ENCODE results near the gene TSKS. TPM values are rescaled to one million over a fixed set of nuclear protein-coding genes. Genes with fewer than 3 reads are reported as not detected.

TSKS gene, protein sequence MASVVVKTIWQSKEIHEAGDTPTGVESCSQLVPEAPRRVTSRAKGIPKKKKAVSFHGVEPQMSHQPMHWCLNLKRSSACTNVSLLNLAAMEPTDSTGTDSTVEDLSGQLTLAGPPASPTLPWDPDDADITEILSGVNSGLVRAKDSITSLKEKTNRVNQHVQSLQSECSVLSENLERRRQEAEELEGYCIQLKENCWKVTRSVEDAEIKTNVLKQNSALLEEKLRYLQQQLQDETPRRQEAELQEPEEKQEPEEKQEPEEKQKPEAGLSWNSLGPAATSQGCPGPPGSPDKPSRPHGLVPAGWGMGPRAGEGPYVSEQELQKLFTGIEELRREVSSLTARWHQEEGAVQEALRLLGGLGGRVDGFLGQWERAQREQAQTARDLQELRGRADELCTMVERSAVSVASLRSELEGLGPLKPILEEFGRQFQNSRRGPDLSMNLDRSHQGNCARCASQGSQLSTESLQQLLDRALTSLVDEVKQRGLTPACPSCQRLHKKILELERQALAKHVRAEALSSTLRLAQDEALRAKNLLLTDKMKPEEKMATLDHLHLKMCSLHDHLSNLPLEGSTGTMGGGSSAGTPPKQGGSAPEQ
- total RNA-seq = 1.3 and 2.0 TPM in 2 replicates

DNA sequence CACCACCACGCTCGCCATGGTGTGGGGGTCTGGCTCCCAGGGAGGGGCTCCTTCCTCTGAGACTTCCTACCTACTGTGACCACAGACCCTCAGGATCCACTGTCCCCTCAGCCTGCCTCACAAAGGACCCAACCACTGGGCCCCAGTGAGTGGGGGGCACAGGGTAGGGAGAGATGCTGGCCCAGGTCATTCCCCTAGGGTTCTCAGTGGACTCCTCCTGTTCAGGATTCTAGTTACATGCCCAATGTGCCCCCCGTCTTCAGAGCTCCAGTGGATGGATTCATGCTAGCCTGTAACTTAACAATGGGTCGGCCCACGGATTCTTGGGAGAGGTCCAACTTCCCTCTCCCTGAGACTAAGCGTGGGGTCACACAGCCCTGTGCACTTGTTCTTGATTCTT is at the start of gene TSKS:
TSKS (minus strand) TSS at position 77 of the 400 bp plus-strand sequence; CDS start at position 18, 59 bp downstream.
- Mint-ChIP-seq H3K9me3 (no peaks in the 10 kb centered on the region), H3K36me3 (ENCODE audit: low read depth) (no peaks in the 10 kb centered on the region)
- DNase-seq (ENCODE audit: low spot score) = no peak

DNA sequence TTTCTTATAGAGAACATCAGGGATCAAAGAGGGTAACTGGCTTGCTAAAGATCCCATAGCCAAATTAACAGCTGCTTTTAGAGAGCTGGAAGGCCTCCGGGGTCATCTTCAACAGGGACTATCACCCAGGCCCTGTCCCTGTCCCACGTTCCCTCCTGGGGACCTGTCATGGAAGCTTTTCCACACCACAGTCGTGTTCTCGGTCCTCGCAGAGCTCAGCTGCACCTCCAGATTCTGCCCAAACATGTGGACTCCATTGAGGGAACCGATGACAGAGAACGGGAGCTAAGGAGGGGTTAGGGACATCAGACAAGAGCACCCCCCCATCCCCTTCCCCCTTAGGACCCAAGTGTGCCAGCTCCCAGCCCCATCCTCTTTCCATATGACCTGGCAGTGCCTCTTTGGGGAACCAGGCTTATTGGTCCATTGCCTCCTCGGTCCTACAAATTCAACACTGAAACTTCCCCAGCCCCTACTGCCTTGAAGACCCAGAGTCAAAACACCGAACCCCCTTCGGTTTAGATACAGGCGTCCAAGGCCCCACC is 49.4 kb upstream of the TSKS start:
- intact Hi-C loops (cut with micrococcal nuclease) = loop anchor here (2.0 to 10.0 kb wide), 5 partner anchors 96 to 315 kb away; partner anchors contain the start of genes PRMT1, PRR12 and RPS11
- H3K36me3 Mint-ChIP-seq (ENCODE audit: low read depth) = peaks cover 7% of the 10 kb centered on the region
- no peaks in the 10 kb centered on the region for H3K9me3 Mint-ChIP-seq
- DNase-seq (ENCODE audit: low spot score) = no peak
- H3K27ac Mint-ChIP-seq = peak overlapping the region; percentile 95
- no peaks in the 10 kb centered on the region for H3K27me3 Mint-ChIP-seq (ENCODE audit: insufficient read depth)
- H3K4me3 Mint-ChIP-seq = peak overlapping the region; percentile 92
- H3K4me1 Mint-ChIP-seq (ENCODE audit: low read depth) = peaks cover 43% of the 10 kb centered on the region

More for the DNA sequence above, at the start of gene TSKS:
- H3K27me3 Mint-ChIP-seq (ENCODE audit: insufficient read depth) = peaks cover 2% of the 10 kb centered on the region
- peak within 1 kb of the TSS; percentile 73 for H3K27ac Mint-ChIP-seq
- no peak within 1 kb of the TSS for H3K4me3 Mint-ChIP-seq
- intact Hi-C loops (cut with micrococcal nuclease) = no loop called here
- H3K4me1 Mint-ChIP-seq (ENCODE audit: low read depth) = peaks cover 19% of the 10 kb centered on the region

DNA sequence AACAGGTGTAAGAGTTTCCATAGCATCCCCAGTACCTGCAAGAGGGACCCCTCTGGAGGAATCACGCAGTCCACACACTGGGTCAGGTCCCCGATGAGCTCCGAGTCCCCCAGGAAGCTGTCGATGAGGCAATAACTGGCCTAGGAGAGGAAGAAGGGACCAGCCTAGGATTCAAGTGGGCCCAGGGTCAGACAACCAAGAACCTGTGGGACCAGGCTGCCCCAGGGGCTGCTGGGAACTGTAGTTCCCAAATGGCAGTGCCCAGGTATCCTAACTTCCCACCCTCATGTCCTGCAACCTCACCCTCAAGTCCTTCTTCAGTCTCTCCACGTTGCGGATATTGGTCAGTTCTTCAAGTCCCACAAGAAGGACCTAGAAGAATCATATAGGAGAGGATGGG is 48.2 kb upstream of the TSKS start:
- Mint-ChIP-seq H3K27me3 (ENCODE audit: insufficient read depth) (no peaks in the 10 kb centered on the region), H3K36me3 (ENCODE audit: low read depth) (peaks cover 8% of the 10 kb centered on the region), H3K4me3 (peak overlapping the region; percentile 39), H3K4me1 (ENCODE audit: low read depth) (peaks cover 42% of the 10 kb centered on the region), H3K27ac (no peak overlapping the region), H3K9me3 (no peaks in the 10 kb centered on the region)
- intact Hi-C loops (cut with micrococcal nuclease) = loop anchor here (5.0 to 10.0 kb wide), 3 partner anchors 173 to 314 kb away; partner anchors contain the start of genes PRR12 and RPS11
- no peak for DNase-seq (ENCODE audit: low spot score)

DNA sequence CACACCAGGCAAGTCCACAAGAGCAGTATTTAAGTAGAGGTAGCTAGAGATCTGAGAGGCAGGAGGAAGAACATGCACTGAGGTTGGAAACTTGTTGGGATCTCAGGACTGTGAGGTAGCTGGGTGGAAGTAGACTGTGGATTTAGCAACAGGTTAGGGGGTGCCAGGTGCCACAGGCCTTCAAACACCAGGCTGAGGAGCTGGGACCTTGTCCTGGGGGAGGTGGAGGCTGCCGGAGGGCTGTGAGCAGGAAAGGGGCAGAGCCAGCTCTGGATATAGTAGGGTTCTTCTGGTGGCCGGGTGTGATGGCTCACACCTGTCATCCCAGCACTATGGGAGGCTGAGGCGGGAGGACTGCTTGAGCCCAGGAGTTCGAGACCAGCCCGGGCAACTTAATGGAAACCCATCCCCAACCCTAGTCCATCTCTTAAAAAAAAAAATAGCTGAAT is 46.9 kb upstream of the TSKS start:
- DNase-seq (ENCODE audit: low spot score) = no peak
- Mint-ChIP-seq H3K36me3 (ENCODE audit: low read depth) (peaks cover 10% of the 10 kb centered on the region), H3K27ac (peak overlapping the region; percentile 43), H3K9me3 (no peaks in the 10 kb centered on the region), H3K4me3 (peak overlapping the region; percentile 68), H3K27me3 (ENCODE audit: insufficient read depth) (no peaks in the 10 kb centered on the region), H3K4me1 (ENCODE audit: low read depth) (peaks cover 42% of the 10 kb centered on the region)
- intact Hi-C loops (cut with micrococcal nuclease) = loop anchor here (5.0 to 10.0 kb wide), 3 partner anchors 175 to 313 kb away; partner anchors contain the start of genes PRR12 and RPS11

DNA sequence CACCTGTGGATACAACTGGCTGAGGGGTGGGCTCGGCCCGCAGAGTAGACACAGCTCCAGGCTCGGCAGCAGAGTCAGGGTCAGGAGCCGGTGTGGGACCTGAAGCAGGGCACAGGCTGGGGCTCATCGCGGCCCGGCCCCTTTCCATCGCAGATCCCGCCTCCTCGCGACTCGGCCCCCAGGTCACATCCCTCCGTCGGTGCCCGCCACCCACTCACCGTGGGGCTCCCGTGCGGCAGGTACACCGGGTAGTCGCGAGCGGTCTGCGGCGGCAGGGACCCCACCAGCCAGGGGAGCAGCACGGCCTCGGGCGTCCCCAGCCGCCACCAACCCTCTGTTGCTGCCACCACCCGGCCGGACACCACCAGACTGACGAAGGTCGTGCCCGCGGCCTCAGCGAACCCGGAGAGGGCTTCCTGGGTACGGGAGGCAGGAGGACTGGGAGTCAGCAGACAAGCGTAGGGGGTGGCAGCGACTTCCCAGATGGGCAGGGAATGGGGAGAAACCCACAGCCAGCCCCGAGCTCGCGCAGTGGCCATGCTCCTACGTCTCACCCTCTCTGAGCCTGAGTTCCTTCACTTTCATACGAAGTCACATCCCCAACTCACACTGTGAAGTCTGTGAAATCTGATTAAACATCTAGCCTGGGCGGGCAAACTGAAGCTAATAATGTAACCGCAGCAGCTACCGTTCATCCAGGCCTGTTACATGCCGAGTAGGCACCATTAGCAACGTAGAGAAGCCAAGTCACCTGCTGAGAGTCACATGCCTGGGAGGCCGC is 46.2 kb upstream of the TSKS start:
- peaks cover 10% of the 10 kb centered on the region for H3K36me3 Mint-ChIP-seq (ENCODE audit: low read depth)
- no peaks in the 10 kb centered on the region for H3K27me3 Mint-ChIP-seq (ENCODE audit: insufficient read depth)
- DNase-seq (ENCODE audit: low spot score) = peak; percentile 38
- H3K4me1 Mint-ChIP-seq (ENCODE audit: low read depth) = peaks cover 42% of the 10 kb centered on the region
- H3K4me3 Mint-ChIP-seq = peak overlapping the region; percentile 85
- intact Hi-C loops (cut with micrococcal nuclease) = no loop called here
- H3K27ac Mint-ChIP-seq = peak overlapping the region; percentile 77
- no peaks in the 10 kb centered on the region for H3K9me3 Mint-ChIP-seq

DNA sequence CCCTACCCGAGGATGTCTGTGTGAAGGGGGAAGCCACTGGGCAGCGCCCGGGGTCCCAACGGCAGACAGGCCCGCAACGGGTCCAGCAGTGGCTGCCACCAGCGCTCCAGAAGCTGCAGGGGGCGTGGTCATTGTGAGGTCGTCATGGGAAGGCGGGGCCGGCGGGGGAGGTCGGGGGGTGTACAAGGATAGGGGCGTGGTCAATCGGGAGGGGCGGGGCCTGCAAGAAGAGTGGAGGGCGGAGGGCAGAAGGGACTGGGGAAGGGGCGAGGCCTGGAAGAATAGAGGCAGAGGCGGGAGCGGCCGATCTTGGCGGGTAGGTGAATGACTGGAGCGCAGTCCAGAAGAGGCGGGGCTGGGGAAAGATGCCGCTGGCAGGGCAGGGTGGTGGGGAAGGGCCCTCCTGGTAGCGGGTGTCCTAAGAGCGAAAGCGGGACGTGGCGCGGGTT is 45.6 kb upstream of the TSKS start:
- Mint-ChIP-seq H3K9me3 (no peaks in the 10 kb centered on the region), H3K27ac (peak overlapping the region; percentile 77), H3K4me3 (peak overlapping the region; percentile 85), H3K27me3 (ENCODE audit: insufficient read depth) (no peaks in the 10 kb centered on the region), H3K36me3 (ENCODE audit: low read depth) (peaks cover 10% of the 10 kb centered on the region), H3K4me1 (ENCODE audit: low read depth) (peaks cover 42% of the 10 kb centered on the region)
- peak; percentile 73 for DNase-seq (ENCODE audit: low spot score)
- intact Hi-C loops (cut with micrococcal nuclease) = loop anchor here (1.0 kb wide), 1 partner anchor 42 kb away; no protein-coding TSS in a partner anchor

DNA sequence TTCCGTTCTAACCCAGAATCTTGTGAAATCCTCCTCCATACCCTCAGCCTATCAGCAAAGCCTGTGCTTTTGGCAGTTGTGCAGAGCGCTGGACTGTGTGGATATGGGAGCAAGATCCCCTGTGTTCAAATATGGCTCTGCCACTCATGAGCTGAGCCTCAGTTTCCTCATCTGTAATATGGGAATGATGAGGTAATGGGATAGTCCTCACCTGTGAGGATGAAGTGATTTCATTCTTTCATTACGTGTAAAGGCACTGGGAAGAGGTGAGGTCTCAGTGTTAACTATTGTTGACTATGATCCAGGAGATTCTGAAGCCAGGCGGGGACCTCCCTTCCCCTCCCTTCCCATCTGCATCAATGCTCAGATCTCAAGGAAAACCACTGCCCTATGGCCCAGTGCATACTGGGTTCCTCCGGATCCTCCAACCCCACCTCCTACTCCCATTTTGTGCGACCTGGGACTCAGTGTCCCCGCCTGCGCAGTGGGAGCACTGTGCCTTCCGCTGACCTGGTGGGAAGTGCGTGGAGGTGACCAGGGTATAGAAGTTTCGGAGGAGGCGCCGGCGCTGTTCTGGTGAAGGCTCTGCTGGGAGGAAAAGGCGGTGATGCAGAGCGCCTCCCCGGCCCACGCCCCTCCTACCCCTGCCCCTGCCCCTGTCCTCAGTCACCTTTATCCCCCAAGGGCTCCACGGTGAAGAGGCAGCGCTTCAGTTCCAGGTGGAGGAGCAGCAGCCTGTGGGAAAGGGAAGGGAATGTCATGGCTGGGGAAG is 45.0 kb upstream of the TSKS start:
- Mint-ChIP-seq H3K36me3 (ENCODE audit: low read depth) (peaks cover 16% of the 10 kb centered on the region), H3K4me3 (peak overlapping the region; percentile 51), H3K4me1 (ENCODE audit: low read depth) (peaks cover 36% of the 10 kb centered on the region), H3K27ac (no peak overlapping the region), H3K27me3 (ENCODE audit: insufficient read depth) (no peaks in the 10 kb centered on the region), H3K9me3 (no peaks in the 10 kb centered on the region)
- DNase-seq (ENCODE audit: low spot score) = no peak
- intact Hi-C loops (cut with micrococcal nuclease) = loop anchor here (1.0 kb wide), 1 partner anchor 42 kb away; no protein-coding TSS in a partner anchor

DNA sequence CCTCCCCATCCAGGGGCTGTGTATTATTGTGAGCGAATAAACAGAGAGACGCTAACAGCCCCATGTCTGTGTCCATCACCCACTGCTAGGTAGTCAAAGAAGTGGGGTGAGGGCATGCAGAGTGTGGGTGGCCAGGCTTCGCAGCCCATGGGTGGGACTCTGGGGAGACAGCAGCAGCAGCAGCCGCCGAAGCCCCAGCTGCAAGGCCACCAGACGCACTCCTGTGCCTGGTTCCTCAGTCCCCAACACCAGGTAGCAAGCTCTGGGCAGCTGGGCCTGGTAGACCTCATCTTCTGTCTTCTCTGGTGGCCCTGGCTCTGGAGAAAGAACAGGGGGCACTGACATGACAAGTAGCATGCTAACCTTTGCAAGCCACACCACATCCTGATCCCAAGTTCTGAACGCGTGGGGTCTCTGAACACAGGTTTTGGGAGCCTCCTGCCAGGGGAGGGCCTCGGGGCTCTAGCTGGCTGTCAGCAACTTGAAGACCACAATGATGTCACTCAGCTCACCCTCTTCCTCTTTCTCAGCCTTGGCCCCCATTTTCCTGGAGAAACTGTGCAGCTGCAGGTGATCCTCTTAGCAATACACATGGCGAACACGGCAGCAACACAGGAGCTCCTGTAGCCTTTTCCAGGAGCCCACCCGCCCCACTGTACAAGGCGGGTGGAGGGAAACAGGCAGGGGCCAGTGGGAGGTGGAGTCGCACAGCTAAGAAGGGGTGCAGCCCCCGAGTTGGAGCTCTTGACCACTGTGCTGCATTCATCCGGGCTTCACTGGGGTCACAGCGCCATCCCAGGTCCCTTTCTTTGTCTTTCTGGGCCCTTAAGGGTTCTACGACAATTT is 44.2 kb upstream of the TSKS start:
- peaks cover 28% of the 10 kb centered on the region for H3K4me1 Mint-ChIP-seq (ENCODE audit: low read depth)
- no peak for DNase-seq (ENCODE audit: low spot score)
- H3K9me3 Mint-ChIP-seq = no peaks in the 10 kb centered on the region
- H3K27me3 Mint-ChIP-seq (ENCODE audit: insufficient read depth) = no peaks in the 10 kb centered on the region
- peak overlapping the region; percentile 51 for H3K4me3 Mint-ChIP-seq
- peak overlapping the region; percentile 70 for H3K27ac Mint-ChIP-seq
- H3K36me3 Mint-ChIP-seq (ENCODE audit: low read depth) = peaks cover 19% of the 10 kb centered on the region
- intact Hi-C loops (cut with micrococcal nuclease) = no loop called here

DNA sequence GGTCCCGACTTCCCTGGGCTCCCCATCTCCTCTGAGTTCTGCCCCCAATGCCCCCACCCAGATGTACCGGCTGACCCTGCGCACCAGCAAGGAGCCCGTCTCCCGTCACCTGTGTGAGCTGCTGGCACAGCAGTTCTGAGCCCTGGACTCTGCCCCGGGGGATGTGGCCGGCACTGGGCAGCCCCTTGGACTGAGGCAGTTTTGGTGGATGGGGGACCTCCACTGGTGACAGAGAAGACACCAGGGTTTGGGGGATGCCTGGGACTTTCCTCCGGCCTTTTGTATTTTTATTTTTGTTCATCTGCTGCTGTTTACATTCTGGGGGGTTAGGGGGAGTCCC is 43.5 kb upstream of the TSKS start:
- H3K36me3 Mint-ChIP-seq (ENCODE audit: low read depth) = peaks cover 20% of the 10 kb centered on the region
- H3K9me3 Mint-ChIP-seq = no peaks in the 10 kb centered on the region
- H3K4me1 Mint-ChIP-seq (ENCODE audit: low read depth) = peaks cover 25% of the 10 kb centered on the region
- intact Hi-C loops (cut with micrococcal nuclease) = no loop called here
- H3K4me3 Mint-ChIP-seq = no peak overlapping the region
- DNase-seq (ENCODE audit: low spot score) = no peak
- no peak overlapping the region for H3K27ac Mint-ChIP-seq
- H3K27me3 Mint-ChIP-seq (ENCODE audit: insufficient read depth) = no peaks in the 10 kb centered on the region

DNA sequence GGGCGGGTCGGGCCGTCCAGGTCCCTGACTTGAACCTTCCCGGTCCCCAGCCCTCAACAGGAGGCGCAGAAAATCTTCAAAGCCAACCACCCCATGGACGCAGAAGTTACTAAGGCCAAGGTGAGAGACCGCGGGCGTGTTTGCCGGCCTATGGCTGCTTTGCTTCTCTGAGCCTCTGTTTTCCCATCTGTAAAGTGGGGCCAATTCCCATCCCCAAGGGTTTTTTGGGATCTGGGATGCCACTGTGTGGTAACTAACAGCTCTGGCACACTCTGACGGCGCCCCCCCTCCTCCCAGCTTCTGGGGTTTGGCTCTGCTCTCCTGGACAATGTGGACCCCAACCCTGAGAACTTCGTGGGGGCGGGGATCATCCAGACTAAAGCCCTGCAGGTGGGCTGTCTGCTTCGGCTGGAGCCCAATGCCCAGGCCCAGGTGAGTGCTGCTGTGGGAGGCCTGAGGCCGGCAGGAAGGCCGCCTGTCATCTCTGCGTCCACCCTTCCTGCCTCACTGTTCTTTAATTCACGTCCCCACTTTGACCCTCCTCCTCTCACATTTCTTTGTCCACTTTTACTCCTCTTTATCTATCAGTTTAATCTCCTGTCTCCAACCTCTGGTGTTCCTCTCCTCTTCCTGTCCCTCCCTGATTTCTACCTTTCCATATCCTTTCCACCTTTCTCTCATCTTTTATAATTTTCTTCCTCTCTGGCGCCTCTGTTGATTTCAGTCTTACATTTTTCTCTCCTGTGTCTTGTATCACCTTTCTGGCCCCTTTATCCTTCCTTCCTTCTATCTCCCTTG is 42.9 kb upstream of the TSKS start:
- Mint-ChIP-seq H3K9me3 (no peaks in the 10 kb centered on the region), H3K27ac (no peak overlapping the region), H3K27me3 (ENCODE audit: insufficient read depth) (no peaks in the 10 kb centered on the region), H3K36me3 (ENCODE audit: low read depth) (peaks cover 20% of the 10 kb centered on the region), H3K4me1 (ENCODE audit: low read depth) (peaks cover 25% of the 10 kb centered on the region), H3K4me3 (no peak overlapping the region)
- intact Hi-C loops (cut with micrococcal nuclease) = no loop called here
- no peak for DNase-seq (ENCODE audit: low spot score)

DNA sequence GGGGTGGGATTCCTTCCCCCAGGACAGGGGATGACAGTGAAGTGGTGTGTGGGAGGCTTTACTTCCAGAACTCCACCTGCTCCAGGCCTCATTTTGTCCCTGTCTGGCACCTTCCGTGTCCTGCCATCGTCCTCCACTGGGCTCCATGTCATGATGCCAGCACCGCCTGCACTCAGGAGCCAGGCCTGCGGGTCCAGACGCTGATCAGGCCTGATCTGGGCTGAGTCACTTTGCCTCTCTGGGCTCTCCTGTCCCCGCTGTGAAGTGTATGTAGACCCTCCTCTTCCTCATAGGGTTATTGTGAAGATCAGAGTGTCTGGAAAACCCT is 40.4 kb upstream of the TSKS start:
- H3K4me3 Mint-ChIP-seq = no peak overlapping the region
- H3K27ac Mint-ChIP-seq = no peak overlapping the region
- intact Hi-C loops (cut with micrococcal nuclease) = no loop called here
- no peaks in the 10 kb centered on the region for H3K27me3 Mint-ChIP-seq (ENCODE audit: insufficient read depth)
- peaks cover 12% of the 10 kb centered on the region for H3K4me1 Mint-ChIP-seq (ENCODE audit: low read depth)
- peaks cover 16% of the 10 kb centered on the region for H3K36me3 Mint-ChIP-seq (ENCODE audit: low read depth)
- DNase-seq (ENCODE audit: low spot score) = no peak
- H3K9me3 Mint-ChIP-seq = no peaks in the 10 kb centered on the region

All from activated T-helper 1 cell treated with anti-CD3 and anti-CD28 coated beads, Interleukin-12 subunit alpha, Interleukin-12 subunit beta, Interleukin-2, Interleukin-4 antibody, amounts not matched to agents 30 ng/mL and 10 ng/mL and 1 ng/mL, durations not matched to agents 14 hours and 24 hours and 36 hours (primary cell).